NCI-H2171 (cell line): ENCODE data around the gene DYNLT2.

ENCODE experiments used
- DNase-seq: peaks from one replicate; lab custom pipeline; 2025; lab: John Stamatoyannopoulos, UW

DYNLT2 gene

DNA sequence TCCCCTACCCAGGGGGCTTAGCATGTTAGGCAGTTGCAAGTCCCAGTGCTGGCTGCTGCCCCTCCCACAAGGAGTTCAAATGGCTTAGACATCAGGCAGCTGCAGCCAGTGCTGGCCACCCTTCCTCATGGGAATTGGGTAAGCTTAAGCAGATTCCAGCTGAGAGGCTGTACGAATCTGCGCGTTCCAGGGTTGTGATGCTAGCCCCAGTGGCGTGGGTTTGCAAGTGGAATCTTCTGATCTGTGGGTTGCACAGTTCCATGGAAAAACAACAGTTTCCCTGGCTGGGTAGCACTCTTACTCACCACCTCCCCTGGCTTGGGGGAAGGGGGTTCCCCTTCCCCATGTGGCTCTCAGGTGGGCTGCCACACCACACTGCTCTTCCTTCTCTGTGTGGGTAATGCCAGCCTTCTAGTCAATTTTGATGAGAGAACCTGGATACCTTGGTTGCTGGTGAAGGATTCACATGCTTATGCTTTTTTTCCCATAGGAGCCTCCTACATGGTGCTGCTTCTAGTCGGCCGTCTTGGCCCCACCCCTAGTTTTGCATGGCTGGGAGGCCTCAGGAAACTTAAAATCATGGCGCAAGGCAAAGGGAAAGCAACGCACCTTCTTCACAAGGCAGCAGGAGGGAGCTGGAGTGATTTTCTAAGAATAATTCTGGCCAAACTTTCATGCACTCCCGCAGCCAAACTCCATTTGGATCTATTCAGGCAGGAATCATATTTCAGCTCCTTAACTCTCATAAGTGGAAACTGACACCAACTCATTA is 13.0 kb downstream of the DYNLT2 start:
- DNase-seq = peak; percentile 51

DNA sequence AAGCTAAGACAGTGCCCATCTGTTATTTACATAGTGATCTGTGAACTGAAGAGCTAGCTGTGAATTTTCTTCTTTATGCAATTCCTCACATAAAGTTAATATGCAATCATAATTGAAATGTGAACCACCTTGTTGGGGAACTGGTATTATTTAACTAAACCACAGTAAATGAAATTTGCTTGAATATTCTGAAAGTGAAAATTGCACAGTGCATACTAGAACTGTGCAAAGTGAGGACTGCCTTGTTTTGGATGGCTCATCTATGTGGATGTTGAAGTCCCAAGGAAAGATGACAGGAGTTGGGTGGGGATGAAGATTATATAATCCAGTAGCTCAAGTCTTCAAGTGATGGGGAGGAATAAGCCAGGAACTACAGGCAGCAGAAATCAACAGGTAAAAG is 21.4 kb downstream of the DYNLT2 start:
- no peak for DNase-seq

DNA sequence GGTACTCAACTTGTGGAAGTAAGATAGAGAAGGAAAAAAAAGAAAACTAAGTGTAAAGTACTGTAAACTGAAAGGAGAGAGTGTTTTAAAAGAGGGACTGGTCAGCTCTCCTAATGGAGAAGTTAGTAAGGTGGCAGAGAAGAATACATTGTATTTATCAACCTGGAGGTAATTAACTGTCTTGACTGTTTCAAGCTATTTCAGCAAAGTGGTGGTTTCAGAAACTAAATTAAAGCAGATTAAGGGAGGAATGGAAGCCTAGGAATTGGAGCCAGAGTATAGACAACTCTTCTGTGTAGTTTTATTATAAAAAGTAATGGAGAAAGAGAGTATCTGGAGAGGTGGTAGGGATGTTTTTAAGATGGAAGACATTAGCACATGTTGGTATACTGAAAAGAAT is 24.4 kb downstream of the DYNLT2 start:
- DNase-seq = no peak

DNA sequence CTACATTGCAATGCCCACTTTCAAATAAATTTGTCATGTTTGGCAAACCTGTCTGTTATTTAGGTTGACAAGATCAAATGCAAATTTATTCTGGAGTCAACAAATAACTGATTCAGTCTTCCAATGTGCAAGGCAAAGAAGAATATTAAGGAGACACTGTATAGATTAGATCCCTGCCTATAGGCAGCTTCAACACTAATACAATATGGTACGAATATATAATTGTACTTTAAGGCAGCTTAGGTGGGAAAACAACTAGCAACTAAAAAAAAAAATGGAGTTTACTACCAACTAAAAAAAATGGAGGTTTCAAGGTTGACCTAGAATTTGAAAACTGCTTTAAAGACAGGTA is 25.3 kb downstream of the DYNLT2 start:
- DNase-seq = no peak

DNA sequence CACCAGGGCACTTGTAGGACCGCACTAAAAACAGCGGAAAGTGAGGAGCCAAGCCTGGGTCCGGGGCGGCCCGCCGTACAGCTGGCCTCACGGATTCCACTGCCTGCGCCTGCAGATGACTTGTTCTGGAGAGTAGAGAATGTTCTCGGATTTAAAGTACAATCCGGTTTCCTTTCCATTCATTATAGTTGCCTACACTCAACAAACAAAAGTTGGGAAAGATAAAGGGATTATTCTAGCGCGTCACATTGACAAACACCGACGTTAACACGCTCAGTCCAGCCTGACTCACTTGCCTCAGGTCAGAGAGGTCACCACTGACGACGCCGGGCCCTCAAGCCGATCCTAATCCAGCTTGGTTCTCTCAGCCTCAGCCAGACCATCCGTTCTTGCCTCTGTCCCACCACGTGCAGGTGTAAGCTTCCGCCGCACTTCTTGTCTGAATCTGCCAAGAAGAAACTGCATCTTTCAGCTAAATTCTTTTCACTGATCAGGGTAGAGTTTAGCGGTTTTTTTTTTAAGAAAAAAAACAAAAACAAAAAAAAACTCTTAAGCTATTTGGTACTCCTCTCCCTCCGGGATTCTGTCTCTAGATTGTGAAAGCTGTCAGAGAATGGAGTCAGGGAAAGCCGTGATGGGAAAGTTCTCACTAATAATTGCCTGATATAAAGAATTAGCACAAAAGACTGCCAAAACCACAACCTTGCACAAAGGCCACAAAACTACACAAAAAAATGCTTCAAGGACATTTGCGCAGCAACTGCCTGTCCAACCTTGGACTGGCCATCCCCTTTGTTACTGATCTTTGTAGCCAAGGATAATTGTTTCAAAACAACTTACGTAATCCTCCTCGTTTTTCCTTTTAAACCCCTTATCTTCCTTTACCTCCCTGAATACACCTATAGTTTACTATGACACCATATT is 26.0 kb downstream of the DYNLT2 start:
- DNase-seq = no peak

DNA sequence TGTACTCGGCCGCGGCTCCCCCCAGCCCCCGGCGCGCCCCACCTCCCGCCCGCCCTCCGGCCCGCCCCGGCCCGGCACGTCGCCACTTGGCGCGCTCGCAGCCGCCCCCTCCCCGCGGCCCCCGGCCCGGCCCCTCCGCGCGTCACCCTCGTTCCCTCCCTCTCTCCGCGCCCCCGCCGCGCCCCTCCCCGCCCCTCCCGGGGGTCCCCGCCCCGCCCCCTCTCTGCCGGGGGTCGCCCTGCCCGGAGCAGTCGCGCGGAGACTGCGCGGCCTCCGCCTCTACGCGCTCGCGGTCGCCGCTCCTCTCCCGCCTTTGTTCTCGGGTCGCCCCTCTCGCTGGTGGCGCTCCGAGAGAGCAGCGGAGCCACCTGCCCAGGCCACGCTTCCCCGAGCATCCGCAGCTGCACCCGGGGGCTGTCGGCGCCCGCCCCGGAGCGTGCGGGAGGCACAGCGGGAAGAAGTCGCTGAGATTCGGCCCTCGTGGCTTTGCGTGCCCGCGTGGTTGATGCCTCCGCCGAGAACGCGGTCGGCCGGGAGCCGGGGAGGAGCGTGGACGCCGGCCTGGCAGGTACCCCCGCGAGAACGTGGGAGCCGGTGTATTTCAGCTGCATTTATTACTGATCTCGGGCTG is 26.8 kb downstream of the DYNLT2 start, which contains the start of gene PHF10:
PHF10 (minus strand) TSS at position 7 of the 631 bp plus-strand sequence. CDS start 569 bp downstream, outside the sequence.
- DNase-seq = peak; percentile 82

DNA sequence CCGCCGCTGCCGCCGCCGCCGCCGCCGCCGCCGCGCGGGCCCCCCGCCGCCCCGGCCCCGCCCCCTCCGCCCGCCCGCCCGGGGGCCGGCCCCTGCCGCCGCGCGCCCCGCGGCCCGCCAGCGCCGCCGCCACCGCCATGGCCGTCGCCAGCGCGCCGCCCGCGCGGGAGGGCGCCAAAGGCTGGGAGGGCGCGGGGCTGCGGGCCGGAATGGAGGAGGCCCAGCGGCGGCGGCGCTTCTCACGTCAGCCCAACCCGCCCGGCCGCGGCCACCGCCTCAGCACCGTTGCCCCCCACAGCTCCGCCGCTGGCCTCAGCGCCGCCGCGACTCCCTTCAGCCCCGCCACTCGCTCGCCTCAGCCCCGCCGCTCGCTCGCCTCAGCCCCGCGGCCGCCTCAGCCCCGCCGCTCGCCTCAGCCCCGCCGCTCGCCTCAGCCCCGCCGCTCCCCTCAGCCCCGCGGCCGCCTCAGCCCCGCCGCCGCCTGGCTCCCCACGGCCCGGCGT is 27.3 kb downstream of the DYNLT2 start:
- peak; percentile 33 for DNase-seq

DNA sequence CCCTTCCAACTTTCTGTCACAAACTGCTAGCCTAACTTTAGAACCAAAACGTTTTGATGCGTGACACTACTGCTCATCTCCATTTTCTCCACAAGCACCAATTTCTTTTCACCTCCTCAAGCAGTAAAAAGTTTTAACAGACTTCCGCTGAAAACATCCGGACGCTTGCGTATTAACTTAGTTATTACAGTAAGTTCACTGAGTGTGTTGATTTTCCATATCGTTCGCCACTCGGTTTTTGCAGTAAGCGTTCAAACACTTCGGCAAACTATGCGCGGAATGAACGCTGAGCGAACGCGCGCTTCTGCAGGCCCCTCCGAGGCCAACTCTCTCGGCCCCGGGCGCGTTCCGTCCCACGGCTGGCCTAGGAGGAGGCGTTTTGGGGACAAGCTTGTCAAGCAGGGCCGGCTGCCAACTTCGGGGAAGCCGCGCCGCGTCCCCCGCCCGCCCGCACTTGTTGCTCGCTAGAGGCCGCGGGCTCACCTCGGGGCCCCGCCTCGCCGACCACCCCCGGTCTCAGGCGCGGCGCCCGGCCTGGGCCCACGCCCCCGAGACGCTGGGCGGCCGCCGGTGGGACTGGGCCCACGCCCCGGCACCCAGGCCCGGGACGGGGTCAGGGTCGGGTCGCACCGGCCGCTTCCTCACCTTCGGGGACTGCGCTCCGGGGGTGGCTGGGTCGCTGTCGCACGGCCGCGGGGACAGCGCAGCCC is 28.0 kb downstream of the DYNLT2 start:
- peak; percentile 41 for DNase-seq

DNA sequence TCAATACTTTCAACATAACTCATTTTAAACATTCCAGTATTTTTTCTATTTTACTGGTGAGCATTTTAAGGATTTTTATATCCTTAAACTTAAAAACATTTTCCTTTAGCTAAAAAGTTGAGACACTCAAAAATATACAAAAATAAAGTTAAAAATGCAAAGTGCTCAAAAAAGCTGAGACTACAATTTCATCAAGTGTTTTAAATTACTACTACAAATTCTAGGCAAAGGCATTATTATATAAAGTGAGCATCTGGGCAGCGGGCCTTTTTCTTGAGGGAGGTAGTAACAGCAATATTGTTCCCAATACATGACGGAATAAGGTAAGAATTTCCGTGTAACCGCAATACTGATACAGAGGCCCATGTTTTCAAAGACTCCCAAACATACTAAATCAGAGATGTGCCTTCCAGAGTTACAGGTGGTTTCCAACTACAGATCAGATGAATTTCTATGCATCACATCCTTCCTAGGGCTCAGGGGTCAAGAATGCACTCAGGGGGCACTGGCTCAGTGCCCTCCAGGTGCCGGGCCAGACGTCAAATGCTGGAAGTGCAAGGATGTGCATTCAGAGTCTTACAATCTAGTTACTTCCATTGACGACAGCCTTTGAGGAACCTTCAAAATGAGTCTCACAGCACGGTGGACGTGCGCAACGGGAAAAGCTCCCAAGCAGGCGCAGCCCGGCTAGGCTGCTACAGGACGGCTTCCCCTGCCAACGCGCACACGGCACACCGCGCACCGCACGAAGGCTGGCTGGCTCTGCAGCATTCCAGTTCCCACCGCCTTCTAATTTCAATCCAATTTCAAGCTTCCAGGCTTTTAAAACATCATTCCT is 28.8 kb downstream of the DYNLT2 start:
- peak; percentile 12 for DNase-seq

DNA sequence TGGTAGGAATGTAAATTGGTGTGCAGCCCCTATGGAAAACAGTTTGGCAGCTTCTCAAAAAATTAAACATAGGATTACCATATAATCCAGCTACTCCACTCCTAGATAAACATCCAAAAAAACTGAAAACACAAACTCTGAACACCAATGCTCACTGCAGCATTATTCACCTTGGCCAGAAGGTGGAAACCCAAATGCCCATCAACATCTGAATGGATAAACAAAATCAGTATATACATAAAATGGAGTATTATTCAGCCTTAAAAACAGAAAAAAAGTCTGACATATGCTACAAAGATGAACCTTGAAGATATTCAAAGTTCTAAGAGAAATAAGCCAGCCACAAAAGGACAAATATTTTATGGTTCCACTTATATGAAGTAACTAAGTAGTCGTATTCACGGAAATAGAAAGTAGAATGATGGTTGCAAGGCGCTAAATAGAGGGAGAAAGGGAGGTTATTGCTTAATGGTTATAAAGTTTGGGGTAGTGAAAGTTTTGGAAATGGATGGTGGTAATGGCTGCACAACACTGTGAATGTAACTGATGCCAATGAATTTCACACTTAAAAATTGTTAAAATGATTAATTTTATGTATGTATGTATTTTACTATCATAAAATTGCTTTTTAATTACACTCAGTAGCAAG is 31.0 kb downstream of the DYNLT2 start:
- no peak for DNase-seq

DNA sequence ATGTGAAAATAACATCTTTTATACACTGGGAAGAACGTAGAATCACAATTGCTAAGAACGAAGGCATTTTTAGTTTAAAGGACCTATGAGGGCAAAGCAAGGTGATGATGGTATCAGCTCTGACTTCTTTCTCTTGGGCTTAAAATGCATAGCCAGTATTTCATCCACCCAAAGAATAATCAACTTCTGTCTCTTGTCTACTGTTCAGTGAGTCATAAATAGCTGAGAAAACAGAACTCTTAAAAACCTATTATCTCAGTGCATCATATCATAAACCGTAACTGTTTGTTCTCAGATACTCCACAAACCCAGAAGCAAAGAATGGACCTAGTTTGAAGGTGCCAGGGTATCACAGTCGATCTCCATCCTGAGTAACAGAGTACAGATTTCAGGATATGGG is 32.3 kb downstream of the DYNLT2 start:
- no peak for DNase-seq

DNA sequence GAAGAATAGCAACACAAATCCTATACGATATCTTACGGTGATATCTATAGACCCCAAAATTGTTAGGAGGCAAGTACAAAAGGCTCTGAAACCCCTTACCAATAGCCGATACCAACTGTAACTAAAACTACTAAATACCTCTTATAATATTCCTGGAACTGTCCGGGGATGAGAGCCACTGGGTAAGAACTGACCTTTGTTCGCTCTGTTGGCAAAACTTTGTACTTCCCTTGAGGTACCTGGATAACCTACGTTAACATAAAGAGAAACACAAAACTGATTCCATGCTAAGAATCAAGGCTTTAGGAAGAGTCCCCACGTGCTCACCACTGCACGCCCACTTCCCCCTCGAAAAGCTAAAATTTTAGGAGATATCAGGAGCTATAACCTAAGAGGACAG is 36.8 kb downstream of the DYNLT2 start:
- no peak for DNase-seq

DNA sequence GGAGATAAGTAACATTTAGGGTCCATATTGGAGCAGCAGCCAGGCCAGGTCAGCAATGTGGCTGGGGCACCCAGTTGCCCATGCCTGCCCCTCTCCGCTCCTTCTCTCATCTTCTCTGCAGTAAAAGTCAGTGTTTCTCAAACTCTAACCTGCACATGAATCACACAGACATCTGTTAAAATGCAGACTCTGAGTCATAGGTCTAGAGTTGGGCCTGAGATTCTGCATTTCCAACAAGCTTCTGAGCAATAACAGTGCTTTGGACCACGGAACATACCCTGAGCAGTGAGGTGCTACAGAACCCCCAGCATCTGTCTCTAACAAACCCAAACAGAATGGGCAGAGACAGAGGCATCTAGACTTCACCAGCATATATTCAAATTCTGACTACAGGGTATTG is 37.2 kb downstream of the DYNLT2 start:
- no peak for DNase-seq

DNA sequence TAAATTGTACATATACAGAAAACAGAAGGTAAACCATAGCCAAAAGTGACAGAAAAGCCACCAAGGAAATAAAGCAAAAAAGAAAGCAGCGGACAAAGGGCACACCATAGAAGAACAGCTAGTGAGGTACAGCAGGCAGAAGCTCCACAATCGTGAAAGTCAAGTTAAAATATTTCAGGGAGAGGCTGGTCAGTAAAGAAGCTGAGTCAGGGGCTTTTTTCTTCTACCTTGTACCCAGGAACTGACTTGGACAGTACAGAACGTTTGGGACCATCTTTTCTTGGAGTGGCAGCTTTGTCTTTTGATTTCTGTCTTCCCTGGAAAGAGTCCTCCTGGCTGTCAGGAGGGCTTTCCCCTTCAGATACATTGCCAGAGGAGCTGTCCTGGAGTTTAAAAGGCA is 41.4 kb downstream of the DYNLT2 start:
- DNase-seq = no peak

DNA sequence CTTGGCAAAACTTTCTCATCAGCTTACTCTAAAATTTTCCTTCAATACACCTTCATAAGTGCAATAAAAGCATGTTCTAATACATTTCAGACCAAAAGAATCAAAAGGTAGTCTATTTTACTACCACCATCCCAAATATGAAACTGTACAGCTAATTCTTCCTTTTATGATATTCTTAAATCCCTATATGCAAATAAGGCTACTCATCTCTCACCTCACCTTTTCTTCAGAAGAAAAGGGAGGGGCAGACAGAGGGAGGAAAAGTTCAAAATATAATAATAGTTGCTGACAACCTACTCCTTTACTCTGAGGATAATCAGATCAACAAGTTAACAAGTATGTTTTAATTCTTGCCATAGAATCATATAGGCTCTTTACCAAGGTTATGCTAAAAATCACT is 42.1 kb downstream of the DYNLT2 start:
- DNase-seq = no peak

DNA sequence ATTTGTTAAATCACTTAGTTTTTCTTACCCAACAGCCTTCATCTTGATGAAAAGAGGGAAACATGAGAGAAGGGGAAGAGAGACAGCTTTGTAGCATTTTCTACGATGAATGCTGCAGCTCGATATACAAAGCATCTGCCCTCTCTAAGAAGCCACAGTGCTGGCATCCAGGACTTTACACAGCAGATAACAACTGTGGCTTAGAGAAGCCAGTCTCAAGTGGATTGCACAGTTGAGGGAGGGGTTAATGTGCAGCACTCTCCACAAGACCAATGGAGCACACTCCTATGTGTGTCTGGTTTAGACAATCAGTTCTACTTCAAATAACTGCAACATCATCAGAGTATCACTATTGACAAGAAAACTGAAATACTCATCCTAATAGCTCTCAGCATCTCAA is 43.6 kb downstream of the DYNLT2 start:
- no peak for DNase-seq

DNA sequence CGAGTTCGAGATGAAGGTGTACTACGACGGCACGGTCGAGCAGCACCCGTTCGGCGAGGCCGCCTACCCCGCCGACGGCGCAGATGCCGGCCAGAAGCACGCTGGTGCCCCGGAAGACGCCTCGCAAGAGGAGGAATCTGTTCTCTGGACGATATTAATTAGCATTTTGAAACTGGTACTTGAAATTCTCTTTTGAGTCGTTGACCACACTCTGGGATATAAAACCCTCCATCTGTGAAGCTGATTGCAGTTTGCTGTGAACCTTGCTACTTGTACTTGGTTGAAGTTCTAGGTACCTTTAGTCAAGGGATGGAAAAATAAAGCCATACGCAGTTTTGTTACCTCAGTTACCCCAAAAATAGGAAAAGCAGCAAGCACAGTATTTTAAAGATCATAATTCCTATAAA is 48.5 kb downstream of the DYNLT2 start:
- DNase-seq = no peak

DNA sequence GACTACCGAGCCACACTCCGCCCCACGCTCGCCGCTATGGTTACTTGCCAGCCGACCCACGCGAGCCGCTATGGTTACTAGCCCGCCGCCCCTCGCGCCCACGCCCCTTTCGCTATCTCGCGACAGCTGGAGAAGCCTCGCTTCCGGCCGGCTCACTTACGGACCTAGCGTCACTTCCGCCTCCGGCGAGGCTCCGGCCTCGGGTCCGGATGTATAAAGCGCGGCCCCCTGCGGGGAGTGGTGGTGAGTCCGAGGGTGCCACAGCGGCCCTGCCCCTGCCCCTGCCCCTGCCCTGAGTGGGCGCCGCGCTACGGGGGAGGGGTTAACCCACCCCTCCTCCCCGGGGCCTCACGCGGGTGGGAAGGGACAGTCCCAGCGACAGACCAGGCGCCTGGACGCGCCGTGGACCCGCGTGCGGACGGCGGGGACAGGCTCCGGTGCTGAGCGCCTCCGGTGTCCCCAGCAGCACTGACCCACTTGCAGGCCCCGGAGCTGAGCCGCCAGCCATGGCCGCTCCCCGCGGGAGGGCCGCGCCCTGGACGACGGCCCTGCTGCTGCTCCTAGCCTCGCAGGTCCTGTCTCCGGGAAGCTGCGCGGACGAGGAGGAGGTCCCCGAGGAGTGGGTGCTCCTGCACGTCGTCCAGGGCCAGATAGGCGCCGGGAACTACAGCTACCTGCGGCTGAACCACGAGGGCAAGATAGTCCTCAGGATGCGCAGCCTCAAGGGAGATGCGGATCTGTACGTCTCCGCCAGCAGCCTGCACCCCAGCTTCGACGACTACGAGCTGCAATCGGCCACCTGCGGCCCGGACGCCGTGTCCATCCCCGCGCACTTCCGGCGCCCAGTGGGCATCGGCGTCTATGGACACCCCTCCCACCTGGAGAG is 49.2 kb downstream of the DYNLT2 start, which contains the start of the genes C6orf120 and WDR27:
C6orf120 (plus strand) TSS at position 173 of the 886 bp plus-strand sequence; CDS start at position 507, 334 bp downstream.
WDR27 (minus strand) TSS at position 76 of the 886 bp plus-strand sequence. CDS start 13,024 bp downstream, outside the sequence.
- peak; percentile 96 for DNase-seq
